Liver (tissue), 9 donors: ENCODE measurements around the gene KIF15. TPM values are rescaled to one million over a fixed set of nuclear protein-coding genes. Genes with fewer than 3 reads are reported as not detected.

ENCODE experiments used
- DNase-seq: peaks from one replicate; pipeline ENCODE4 v3.0.0-alpha.2; 2017; ENCODE audit warnings: low spot score
- H3K27ac ChIP-seq, 2 donors: one replicate each; pipeline ENCODE4 v1.7.0; 2013; ENCODE audit warnings: inconsistent platforms in 2 of 2, low read length in 2 of 2, control low read depth in 1 of 2, low read depth in 1 of 2, mild to moderate bottlenecking in 1 of 2
- H3K27me3 ChIP-seq, 4 donors: one replicate each; pipeline versions ENCODE4 v1.6.1 to v1.7.0; 2013; ENCODE audit warnings: low read length in 3 of 4, inconsistent platforms in 1 of 4, mild to moderate bottlenecking in 1 of 4, moderate library complexity in 1 of 4; ENCODE audit not compliant: control insufficient read depth in 4 of 4, insufficient read depth in 4 of 4
- H3K36me3 ChIP-seq, 4 donors: one replicate each; pipeline versions ENCODE4 v1.6.1 to v1.7.0; 2013; ENCODE audit warnings: low read length in 3 of 4, mild to moderate bottlenecking in 3 of 4, low read depth in 1 of 4, moderate library complexity in 1 of 4; ENCODE audit not compliant: control insufficient read depth in 4 of 4, insufficient read depth in 3 of 4
- H3K4me1 ChIP-seq, 4 donors: one replicate each; pipeline versions ENCODE4 v1.6.1 to v1.7.0; 2013; ENCODE audit warnings: low read length in 3 of 4, mild to moderate bottlenecking in 3 of 4, moderate library complexity in 1 of 4; ENCODE audit not compliant: control insufficient read depth in 4 of 4, insufficient read depth in 4 of 4
- H3K4me3 ChIP-seq, 3 donors: one replicate each; pipeline versions ENCODE4 v1.6.1 to v1.7.0; 2013; ENCODE audit warnings: low read length in 3 of 3, control low read depth in 1 of 3, low read depth in 1 of 3, mild to moderate bottlenecking in 1 of 3
- H3K9ac ChIP-seq, 2 donors: one replicate each; pipeline ENCODE4 v1.7.0; 2013; ENCODE audit warnings: low read length in 2 of 2, mild to moderate bottlenecking in 2 of 2, moderate library complexity in 2 of 2, control low read depth in 1 of 2, low read depth in 1 of 2
- H3K9me3 ChIP-seq, 4 donors: one replicate each; pipeline versions ENCODE4 v1.6.1 to v1.7.0; 2013; ENCODE audit warnings: low read length in 3 of 4; ENCODE audit not compliant: control insufficient read depth in 4 of 4
- EGR1 ChIP-seq, 2 donors: IDR thresholded peaks; 2 replicates each; pipeline ENCODE4 v1.6.1; 2016 to 2018; ENCODE audit warnings: antibody characterized with exemption in 2 of 2, low read depth in 2 of 2
- FOXA1 ChIP-seq: IDR thresholded peaks from 2 replicates; pipeline ENCODE4 v1.6.1; 2016; ENCODE audit warnings: antibody characterized with exemption
- FOXA2 ChIP-seq: IDR thresholded peaks from 2 replicates; pipeline ENCODE4 v1.6.1; 2016; ENCODE audit warnings: antibody characterized with exemption
- GABPA ChIP-seq, 2 donors: IDR thresholded peaks in 1 of 2; conservative IDR thresholded peaks in 1 of 2; 2 replicates each; pipeline ENCODE4 v1.6.1; 2016; ENCODE audit warnings: antibody characterized with exemption in 2 of 2, mild to moderate bottlenecking in 1 of 2, moderate library complexity in 1 of 2
- HNF4A ChIP-seq, 2 donors: conservative IDR thresholded peaks; 2 replicates each; pipeline ENCODE4 v1.6.1; 2016; ENCODE audit warnings: antibody characterized with exemption in 2 of 2, mild to moderate bottlenecking in 2 of 2
- HNF4G ChIP-seq: IDR thresholded peaks from 2 replicates; pipeline ENCODE4 v1.6.1; 2016; ENCODE audit warnings: antibody characterized with exemption
- JUND ChIP-seq, 2 donors: IDR thresholded peaks; 2 replicates each; pipeline ENCODE4 v1.6.1; 2016; ENCODE audit warnings: antibody characterized with exemption in 2 of 2
- NR2F2 ChIP-seq: IDR thresholded peaks from 2 replicates; pipeline ENCODE4 v1.6.1; 2016; ENCODE audit warnings: antibody characterized with exemption
- RAD21 ChIP-seq, 2 donors: IDR thresholded peaks; 2 replicates each; pipeline ENCODE4 v1.6.1; 2016; ENCODE audit warnings: antibody characterized with exemption in 2 of 2, mild to moderate bottlenecking in 2 of 2
- RXRA ChIP-seq, 2 donors: IDR thresholded peaks; 2 replicates each; pipeline ENCODE4 v1.6.1; 2017 to 2018; ENCODE audit warnings: antibody characterized with exemption in 2 of 2, mild to moderate bottlenecking in 1 of 2
- SP1 ChIP-seq: IDR thresholded peaks from 2 replicates; pipeline ENCODE4 v1.6.1; 2018; ENCODE audit warnings: antibody characterized with exemption, mild to moderate bottlenecking
- TAF1 ChIP-seq: conservative IDR thresholded peaks from 2 replicates; pipeline ENCODE4 v1.6.1; 2016; ENCODE audit warnings: antibody characterized with exemption, mild to moderate bottlenecking
- YY1 ChIP-seq: IDR thresholded peaks from 2 replicates; pipeline ENCODE4 v1.6.1; 2016; ENCODE audit warnings: antibody characterized with exemption, mild to moderate bottlenecking
- WGBS: extraction: QIAGEN DNeasy Blood & Tissue Kit; methylation state at CpG from one replicate; pipeline ENCODE4 v1.1.7; 2013; 5-methylcytosine and 5-hydroxymethylcytosine counted together
- polyA plus RNA-seq, 2 donors: library from polyadenylated mRNA; stranded (reverse) in 1 of 2; unstranded in 1 of 2; fragments of 200-250 nt in 1 of 2; fragments of >200 nt in 1 of 2; fragmentation: Nextera tagmentation in 1 of 2; extraction: Ambion mirVana in 1 of 2; gene quantifications; one replicate each; pipeline versions ENCODE4 v1.2.1 to v1.2.3, GENCODE V29; 2013 to 2015
- total RNA-seq, 2 donors: library from RNA; depleted of rRNA; stranded (reverse); fragments of >200 nt; gene quantifications; one replicate each; pipeline ENCODE4 v1.2.3, GENCODE V29; 2014
- TF ChIP-seq, protein P1 (sequence below): IDR thresholded peaks from 2 replicates; pipeline ENCODE4 v1.6.1; 2016; ENCODE audit warnings: antibody characterized with exemption
- TF ChIP-seq, protein P2 (sequence below): IDR thresholded peaks from 2 replicates; pipeline ENCODE4 v1.6.1; 2016; ENCODE audit warnings: antibody characterized with exemption, mild to moderate bottlenecking
- TF ChIP-seq, protein P3 (sequence below): IDR thresholded peaks from 2 replicates; pipeline ENCODE4 v1.6.1; 2016; ENCODE audit warnings: antibody characterized with exemption
- TF ChIP-seq, protein P4 (sequence below): fragments of 150-350 bp; IDR thresholded peaks from 2 replicates; pipeline ENCODE4 v1.5.1; 2017; ENCODE audit warnings: improper control_type of control experiment, low read depth, low read length; ENCODE audit not compliant: missing input control
- donor health status: healthy.
- donor health status: healthy.
- donor health status: healthy.
- donor health status: healthy.
- donor health status: healthy.

Gene KIF15
- total and polyA plus RNA-seq, 4 donors = under 0.01 to 15.9 (median 0.24) TPM

DNA sequence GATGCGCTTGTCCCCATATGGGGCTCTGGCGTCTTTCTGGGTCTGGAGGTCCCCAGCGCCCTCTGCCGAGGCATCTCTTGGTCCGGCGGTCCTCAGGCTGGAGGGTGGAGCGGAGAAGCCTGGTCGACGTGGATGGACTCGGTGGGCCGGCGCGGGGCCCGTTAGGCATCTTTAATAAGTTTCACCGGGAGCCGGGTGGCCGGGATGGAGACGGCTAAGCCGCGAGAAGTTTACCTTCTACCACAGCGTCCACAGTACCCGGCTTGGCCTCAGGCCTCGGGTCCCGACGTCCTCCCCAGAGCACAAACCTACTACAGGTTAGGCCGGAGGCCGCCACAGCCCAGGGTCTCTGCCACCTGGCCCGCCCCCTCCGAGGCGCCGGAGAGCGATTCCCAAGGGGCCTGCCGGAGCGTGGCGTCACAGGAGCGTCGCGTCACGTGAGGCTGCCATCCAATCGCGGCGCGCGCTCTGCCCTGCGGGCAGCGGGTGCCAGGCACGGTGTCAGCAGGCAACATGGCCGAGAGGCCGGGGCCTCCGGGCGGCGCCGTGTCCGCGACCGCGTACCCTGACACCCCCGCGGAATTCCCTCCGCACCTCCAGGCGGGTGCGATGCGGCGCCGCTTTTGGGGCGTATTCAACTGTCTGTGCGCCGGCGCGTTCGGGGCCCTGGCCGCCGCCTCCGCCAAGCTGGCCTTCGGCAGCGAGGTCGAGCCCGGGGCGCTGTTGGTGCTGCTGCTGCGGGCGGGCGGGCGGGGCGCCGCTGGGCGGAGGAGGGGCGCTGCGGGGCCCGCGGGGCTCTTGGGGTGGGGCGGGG lies 100.0 kb downstream of the KIF15 start, which contains the start of gene TMEM42:
TMEM42 (plus strand) TSS at position 501 of the 814 bp plus-strand sequence; CDS start at position 514, 13 bp downstream.
- Histone ChIP-seq H3K4me3 (peak within 1 kb of the TSS; percentile 70 to 95 (median 85)), H3K9me3 (peaks cover 0 to 2% (median 0%) of the 10 kb centered on the region in 4 donors), H3K27ac (peak within 1 kb of the TSS; percentile 85 to 86), H3K9ac (peak within 1 kb of the TSS; percentile 41 to 79), H3K36me3 (peaks cover 0 to 3% (median 0%) of the 10 kb centered on the region in 4 donors), H3K4me1 (peaks cover 0 to 12% (median 7%) of the 10 kb centered on the region in 4 donors), H3K27me3 (no peaks in the 10 kb centered on the region)
- DNase-seq = peak; percentile 87
- TF ChIP-seq NR2F2 (no peak), EGR1 (IDR thresholded peaks at IDR 0.05; ENCODE audit: low read depth in 2 of 2) (no peak), RAD21 (IDR thresholded peaks at IDR 0.05) (peak in 1 of 2 donors; percentile 25), RXRA (IDR thresholded peaks at IDR 0.05) (no peak), HNF4A (conservative IDR thresholded peaks at IDR 0.05) (no peak), SP1 (peak; percentile 20), YY1 (peak; percentile 94)
- 2% methylated on average over 91 of the region's 91 CpGs for WGBS

DNA sequence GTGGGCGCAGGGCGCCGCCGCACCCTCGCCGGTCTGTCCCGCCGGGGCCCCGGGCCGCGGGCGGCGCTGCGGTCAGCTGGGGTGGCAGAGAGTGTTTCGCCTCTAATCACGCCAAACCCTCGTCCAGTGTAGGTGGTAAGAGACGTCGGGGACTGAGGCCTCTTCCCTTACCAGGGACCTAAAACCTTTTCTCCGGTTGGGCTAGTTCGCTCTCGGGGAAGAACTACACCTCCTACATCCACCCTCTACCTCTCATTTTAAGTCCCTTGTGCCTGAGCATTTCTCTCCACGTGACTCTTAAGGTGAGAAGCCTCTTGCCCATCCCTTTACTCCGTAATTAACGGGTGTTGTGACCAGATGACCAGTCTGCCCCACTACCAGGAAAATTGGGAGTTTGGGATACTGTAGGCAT lies 100.6 kb downstream of the KIF15 start:
- DNase-seq = no peak
- no peak overlapping the region for H3K27ac ChIP-seq
- H3K36me3 ChIP-seq = peaks cover 0 to 3% (median 0%) of the 10 kb centered on the region in 4 donors
- H3K4me1 ChIP-seq = peaks cover 2 to 18% (median 9%) of the 10 kb centered on the region in 4 donors
- H3K9me3 ChIP-seq = no peaks in the 10 kb centered on the region
- peak overlapping the region in 1 of 2 donors; percentile 49 for H3K9ac ChIP-seq
- no peak for TF ChIP-seq RAD21 (IDR thresholded peaks at IDR 0.05)
- TF ChIP-seq EGR1 (IDR thresholded peaks at IDR 0.05; ENCODE audit: low read depth in 2 of 2) = no peak
- TF ChIP-seq, protein P1, sequence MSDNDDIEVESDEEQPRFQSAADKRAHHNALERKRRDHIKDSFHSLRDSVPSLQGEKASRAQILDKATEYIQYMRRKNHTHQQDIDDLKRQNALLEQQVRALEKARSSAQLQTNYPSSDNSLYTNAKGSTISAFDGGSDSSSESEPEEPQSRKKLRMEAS = peak; percentile 11
- no peak for TF ChIP-seq FOXA1
- TF ChIP-seq GABPA (IDR thresholded peaks at IDR 0.05 in 1 of 2, conservative IDR thresholded peaks at IDR 0.05 in 1 of 2) = no peak
- WGBS = 2% methylated on average over 25 of the region's 25 CpGs
- H3K27me3 ChIP-seq = no peaks in the 10 kb centered on the region
- H3K4me3 ChIP-seq = peak overlapping the region; percentile 70 to 85 (median 71)

DNA sequence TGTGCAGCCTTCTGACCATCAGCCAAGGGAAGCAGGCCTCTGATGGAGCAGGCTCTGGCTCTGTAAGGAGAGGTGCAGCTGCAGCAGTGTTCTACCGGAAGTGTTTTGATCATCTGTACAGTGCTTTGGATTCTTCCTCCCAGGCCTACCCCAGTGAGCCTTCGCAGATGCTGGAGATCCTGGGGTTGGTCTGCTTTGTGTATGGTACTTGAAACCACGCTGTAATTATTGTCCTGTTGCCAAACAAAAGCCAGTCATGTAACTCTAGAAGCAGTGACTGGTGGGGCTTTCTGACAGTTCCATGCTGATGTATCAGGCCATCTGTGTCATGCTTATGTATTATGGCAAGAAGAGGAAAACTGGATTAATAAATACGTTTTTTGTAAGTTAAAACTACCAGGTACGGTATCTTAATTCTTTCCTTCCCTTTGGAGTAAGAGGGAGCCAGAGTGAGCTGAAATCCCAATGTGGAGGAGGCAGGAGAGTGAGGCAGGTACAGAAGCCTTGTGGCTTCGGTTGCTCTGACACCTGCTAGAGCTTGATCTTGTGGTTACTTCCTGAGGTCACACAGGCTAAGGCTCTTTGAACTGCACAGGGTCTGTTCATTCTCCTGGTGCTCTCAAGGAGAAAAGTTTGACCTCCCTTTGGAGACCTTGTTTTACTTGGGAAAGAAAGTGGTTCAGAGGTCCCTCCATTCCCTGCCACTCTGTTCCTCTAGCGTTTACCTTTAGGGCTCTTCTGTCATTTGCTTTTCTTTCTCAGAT lies 103.9 kb downstream of the KIF15 start:
- no peak overlapping the region for H3K9ac ChIP-seq
- no peaks in the 10 kb centered on the region for H3K27me3 ChIP-seq
- peaks cover 0 to 3% (median 0%) of the 10 kb centered on the region in 4 donors for H3K36me3 ChIP-seq
- H3K27ac ChIP-seq = no peak overlapping the region
- peaks cover 5 to 32% (median 22%) of the 10 kb centered on the region in 4 donors for H3K4me1 ChIP-seq
- no peak overlapping the region for H3K4me3 ChIP-seq
- DNase-seq = no peak
- no peaks in the 10 kb centered on the region for H3K9me3 ChIP-seq
- WGBS = 90% methylated on average over 7 of the region's 7 CpGs
- TF ChIP-seq, protein P1 = no peak
- TF ChIP-seq FOXA1 (no peak), GABPA (IDR thresholded peaks at IDR 0.05 in 1 of 2, conservative IDR thresholded peaks at IDR 0.05 in 1 of 2) (no peak), RAD21 (IDR thresholded peaks at IDR 0.05) (no peak), RXRA (IDR thresholded peaks at IDR 0.05) (no peak), NR2F2 (no peak), HNF4G (no peak), YY1 (no peak), TAF1 (no peak), HNF4A (conservative IDR thresholded peaks at IDR 0.05) (no peak), FOXA2 (no peak), EGR1 (IDR thresholded peaks at IDR 0.05; ENCODE audit: low read depth in 2 of 2) (no peak), SP1 (no peak), JUND (IDR thresholded peaks at IDR 0.05) (no peak)
- TF ChIP-seq, protein P2, sequence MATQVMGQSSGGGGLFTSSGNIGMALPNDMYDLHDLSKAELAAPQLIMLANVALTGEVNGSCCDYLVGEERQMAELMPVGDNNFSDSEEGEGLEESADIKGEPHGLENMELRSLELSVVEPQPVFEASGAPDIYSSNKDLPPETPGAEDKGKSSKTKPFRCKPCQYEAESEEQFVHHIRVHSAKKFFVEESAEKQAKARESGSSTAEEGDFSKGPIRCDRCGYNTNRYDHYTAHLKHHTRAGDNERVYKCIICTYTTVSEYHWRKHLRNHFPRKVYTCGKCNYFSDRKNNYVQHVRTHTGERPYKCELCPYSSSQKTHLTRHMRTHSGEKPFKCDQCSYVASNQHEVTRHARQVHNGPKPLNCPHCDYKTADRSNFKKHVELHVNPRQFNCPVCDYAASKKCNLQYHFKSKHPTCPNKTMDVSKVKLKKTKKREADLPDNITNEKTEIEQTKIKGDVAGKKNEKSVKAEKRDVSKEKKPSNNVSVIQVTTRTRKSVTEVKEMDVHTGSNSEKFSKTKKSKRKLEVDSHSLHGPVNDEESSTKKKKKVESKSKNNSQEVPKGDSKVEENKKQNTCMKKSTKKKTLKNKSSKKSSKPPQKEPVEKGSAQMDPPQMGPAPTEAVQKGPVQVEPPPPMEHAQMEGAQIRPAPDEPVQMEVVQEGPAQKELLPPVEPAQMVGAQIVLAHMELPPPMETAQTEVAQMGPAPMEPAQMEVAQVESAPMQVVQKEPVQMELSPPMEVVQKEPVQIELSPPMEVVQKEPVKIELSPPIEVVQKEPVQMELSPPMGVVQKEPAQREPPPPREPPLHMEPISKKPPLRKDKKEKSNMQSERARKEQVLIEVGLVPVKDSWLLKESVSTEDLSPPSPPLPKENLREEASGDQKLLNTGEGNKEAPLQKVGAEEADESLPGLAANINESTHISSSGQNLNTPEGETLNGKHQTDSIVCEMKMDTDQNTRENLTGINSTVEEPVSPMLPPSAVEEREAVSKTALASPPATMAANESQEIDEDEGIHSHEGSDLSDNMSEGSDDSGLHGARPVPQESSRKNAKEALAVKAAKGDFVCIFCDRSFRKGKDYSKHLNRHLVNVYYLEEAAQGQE = no peak
- TF ChIP-seq, protein P3, sequence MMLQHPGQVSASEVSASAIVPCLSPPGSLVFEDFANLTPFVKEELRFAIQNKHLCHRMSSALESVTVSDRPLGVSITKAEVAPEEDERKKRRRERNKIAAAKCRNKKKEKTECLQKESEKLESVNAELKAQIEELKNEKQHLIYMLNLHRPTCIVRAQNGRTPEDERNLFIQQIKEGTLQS = no peak
- TF ChIP-seq, protein P4, sequence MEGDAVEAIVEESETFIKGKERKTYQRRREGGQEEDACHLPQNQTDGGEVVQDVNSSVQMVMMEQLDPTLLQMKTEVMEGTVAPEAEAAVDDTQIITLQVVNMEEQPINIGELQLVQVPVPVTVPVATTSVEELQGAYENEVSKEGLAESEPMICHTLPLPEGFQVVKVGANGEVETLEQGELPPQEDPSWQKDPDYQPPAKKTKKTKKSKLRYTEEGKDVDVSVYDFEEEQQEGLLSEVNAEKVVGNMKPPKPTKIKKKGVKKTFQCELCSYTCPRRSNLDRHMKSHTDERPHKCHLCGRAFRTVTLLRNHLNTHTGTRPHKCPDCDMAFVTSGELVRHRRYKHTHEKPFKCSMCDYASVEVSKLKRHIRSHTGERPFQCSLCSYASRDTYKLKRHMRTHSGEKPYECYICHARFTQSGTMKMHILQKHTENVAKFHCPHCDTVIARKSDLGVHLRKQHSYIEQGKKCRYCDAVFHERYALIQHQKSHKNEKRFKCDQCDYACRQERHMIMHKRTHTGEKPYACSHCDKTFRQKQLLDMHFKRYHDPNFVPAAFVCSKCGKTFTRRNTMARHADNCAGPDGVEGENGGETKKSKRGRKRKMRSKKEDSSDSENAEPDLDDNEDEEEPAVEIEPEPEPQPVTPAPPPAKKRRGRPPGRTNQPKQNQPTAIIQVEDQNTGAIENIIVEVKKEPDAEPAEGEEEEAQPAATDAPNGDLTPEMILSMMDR = no peak
